ENCODE results near the gene B3GALT4.
"Not testable (repeated sequence)": the region's sequence is repeated elsewhere in the genome, so short reads cannot be mapped to it uniquely, and the experiment has no call there.

The B3GALT4 gene

GRCh38 chr6:33279257-33279695, 2.4 kb downstream of the B3GALT4 start:
- Histone ChIP-seq H3K27me3 (replicated peaks; ENCODE audit: insufficient read depth, low read length) (no peaks in the 10 kb centered on the region), H3K9ac (ENCODE audit: low read length) (no peak overlapping the region), H2AFZ (ENCODE audit: low read length) (no peak overlapping the region), H3K4me3 (ENCODE audit: low read length) (no peak overlapping the region), H3K36me3 (replicated peaks; ENCODE audit: insufficient read depth, low read length) (no peaks in the 10 kb centered on the region; the same call in 1 of the 2 replicates), H3K4me2 (ENCODE audit: low read depth, low read length) (no peak overlapping the region), H3K9me3 (replicated peaks; ENCODE audit: insufficient read depth, low read length) (no peaks in the 10 kb centered on the region), H4K20me1 (ENCODE audit: insufficient read depth, low read length) (peaks cover 17% of the 10 kb centered on the region), H3K27ac (ENCODE audit: low read length) (no peak overlapping the region), H3F3A (ENCODE audit: insufficient read depth, low read length) (peaks cover 40% of the 10 kb centered on the region), H3K9me2 (replicated peaks; ENCODE audit: insufficient read depth, low read length) (no peaks in the 10 kb centered on the region), H3K4me1 (ENCODE audit: low read length) (no peaks in the 10 kb centered on the region), H3K79me2 (ENCODE audit: low read length) (peaks cover 17% of the 10 kb centered on the region)
- DNase-seq: no peak
- TF ChIP-seq EZH2 (optimal IDR thresholded peaks at IDR 0.05; ENCODE audit: low read depth, low read length) (no peak), EZH2phosphoT487 (IDR thresholded peaks at IDR 0.05; ENCODE audit: low read length) (no peak)
- TF ChIP-seq, protein P1, sequence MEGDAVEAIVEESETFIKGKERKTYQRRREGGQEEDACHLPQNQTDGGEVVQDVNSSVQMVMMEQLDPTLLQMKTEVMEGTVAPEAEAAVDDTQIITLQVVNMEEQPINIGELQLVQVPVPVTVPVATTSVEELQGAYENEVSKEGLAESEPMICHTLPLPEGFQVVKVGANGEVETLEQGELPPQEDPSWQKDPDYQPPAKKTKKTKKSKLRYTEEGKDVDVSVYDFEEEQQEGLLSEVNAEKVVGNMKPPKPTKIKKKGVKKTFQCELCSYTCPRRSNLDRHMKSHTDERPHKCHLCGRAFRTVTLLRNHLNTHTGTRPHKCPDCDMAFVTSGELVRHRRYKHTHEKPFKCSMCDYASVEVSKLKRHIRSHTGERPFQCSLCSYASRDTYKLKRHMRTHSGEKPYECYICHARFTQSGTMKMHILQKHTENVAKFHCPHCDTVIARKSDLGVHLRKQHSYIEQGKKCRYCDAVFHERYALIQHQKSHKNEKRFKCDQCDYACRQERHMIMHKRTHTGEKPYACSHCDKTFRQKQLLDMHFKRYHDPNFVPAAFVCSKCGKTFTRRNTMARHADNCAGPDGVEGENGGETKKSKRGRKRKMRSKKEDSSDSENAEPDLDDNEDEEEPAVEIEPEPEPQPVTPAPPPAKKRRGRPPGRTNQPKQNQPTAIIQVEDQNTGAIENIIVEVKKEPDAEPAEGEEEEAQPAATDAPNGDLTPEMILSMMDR (IDR thresholded peaks at IDR 0.05; ENCODE audit: low read length): no peak

GRCh38 chr6:33279971-33280511, 3.1 kb downstream of the B3GALT4 start:
- Histone ChIP-seq H3K9ac (ENCODE audit: low read length) (no peak overlapping the region), H2AFZ (ENCODE audit: low read length) (no peak overlapping the region), H3K9me2 (replicated peaks; ENCODE audit: insufficient read depth, low read length) (no peaks in the 10 kb centered on the region), H3K4me3 (ENCODE audit: low read length) (no peak overlapping the region), H3K9me3 (replicated peaks; ENCODE audit: insufficient read depth, low read length) (no peaks in the 10 kb centered on the region), H3F3A (ENCODE audit: insufficient read depth, low read length) (peaks cover 33% of the 10 kb centered on the region), H3K4me2 (ENCODE audit: low read depth, low read length) (no peak overlapping the region), H3K27me3 (replicated peaks; ENCODE audit: insufficient read depth, low read length) (no peaks in the 10 kb centered on the region), H4K20me1 (ENCODE audit: insufficient read depth, low read length) (peaks cover 10% of the 10 kb centered on the region), H3K27ac (ENCODE audit: low read length) (no peak overlapping the region), H3K36me3 (replicated peaks; ENCODE audit: insufficient read depth, low read length) (no peaks in the 10 kb centered on the region), H3K79me2 (ENCODE audit: low read length) (peaks cover 9% of the 10 kb centered on the region), H3K4me1 (ENCODE audit: low read length) (no peaks in the 10 kb centered on the region)
- no peak for DNase-seq
- TF ChIP-seq EZH2phosphoT487 (IDR thresholded peaks at IDR 0.05; ENCODE audit: low read length): no peak
- TF ChIP-seq, protein P1 (IDR thresholded peaks at IDR 0.05; ENCODE audit: low read length): peak; percentile 38

DNA sequence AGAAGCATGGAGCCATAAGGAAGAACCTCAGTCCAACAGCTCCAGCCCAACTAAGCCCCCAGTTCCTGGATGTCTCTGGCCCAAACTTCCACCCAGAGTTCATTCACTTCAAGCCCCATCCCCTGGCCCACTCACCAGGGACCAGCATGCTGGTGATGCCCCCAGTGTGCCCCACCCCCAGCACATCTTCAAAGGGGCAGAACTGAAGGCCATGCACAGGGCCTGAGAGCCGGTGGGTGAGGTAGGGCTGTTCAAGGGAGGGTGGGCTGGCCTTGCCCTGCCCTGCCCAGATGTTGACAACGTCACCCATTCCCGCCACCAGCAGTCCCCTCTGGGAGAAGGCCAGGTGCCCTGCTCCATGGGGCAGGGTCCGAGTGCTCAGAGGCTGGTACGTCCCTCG, 3.6 kb downstream of the B3GALT4 start:
- Histone ChIP-seq H3K9ac (ENCODE audit: low read length) (no peak overlapping the region), H3K27me3 (replicated peaks; ENCODE audit: insufficient read depth, low read length) (no peaks in the 10 kb centered on the region), H3K9me2 (replicated peaks; ENCODE audit: insufficient read depth, low read length) (no peaks in the 10 kb centered on the region), H2AFZ (ENCODE audit: low read length) (no peak overlapping the region), H3K36me3 (replicated peaks; ENCODE audit: insufficient read depth, low read length) (no peaks in the 10 kb centered on the region), H3K9me3 (replicated peaks; ENCODE audit: insufficient read depth, low read length) (no peaks in the 10 kb centered on the region), H3F3A (ENCODE audit: insufficient read depth, low read length) (peaks cover 28% of the 10 kb centered on the region), H3K27ac (ENCODE audit: low read length) (no peak overlapping the region), H3K4me3 (ENCODE audit: low read length) (no peak overlapping the region), H3K4me1 (ENCODE audit: low read length) (no peaks in the 10 kb centered on the region), H3K79me2 (ENCODE audit: low read length) (peaks cover 4% of the 10 kb centered on the region; the same call in 1 of the 2 replicates), H4K20me1 (ENCODE audit: insufficient read depth, low read length) (peaks cover 5% of the 10 kb centered on the region), H3K4me2 (ENCODE audit: low read depth, low read length) (no peak overlapping the region)
- TF ChIP-seq, protein P1 (IDR thresholded peaks at IDR 0.05; ENCODE audit: low read length): no peak
- TF ChIP-seq EZH2phosphoT487 (IDR thresholded peaks at IDR 0.05; ENCODE audit: low read length) (no peak), EZH2 (optimal IDR thresholded peaks at IDR 0.05; ENCODE audit: low read depth, low read length) (no peak)
- no peak for DNase-seq

GRCh38 chr6:33285214-33285613, 8.3 kb downstream of the B3GALT4 start:
- not testable (repeated sequence) for H3K9ac ChIP-seq (ENCODE audit: low read length); H3F3A ChIP-seq (ENCODE audit: insufficient read depth, low read length); H2AFZ ChIP-seq (ENCODE audit: low read length); H3K9me2 ChIP-seq (replicated peaks; ENCODE audit: insufficient read depth, low read length); H3K4me3 ChIP-seq (ENCODE audit: low read length); DNase-seq; H4K20me1 ChIP-seq (ENCODE audit: insufficient read depth, low read length); H3K27me3 ChIP-seq (replicated peaks; ENCODE audit: insufficient read depth, low read length); H3K27ac ChIP-seq (ENCODE audit: low read length); H3K36me3 ChIP-seq (replicated peaks; ENCODE audit: insufficient read depth, low read length); H3K4me2 ChIP-seq (ENCODE audit: low read depth, low read length); H3K9me3 ChIP-seq (replicated peaks; ENCODE audit: insufficient read depth, low read length)
- H3K4me1 ChIP-seq (ENCODE audit: low read length): peaks cover 12% of the 10 kb centered on the region; the same call in 1 of the 2 replicates
- H3K79me2 ChIP-seq (ENCODE audit: low read length): peaks cover 35% of the 10 kb centered on the region
